Effector CD4-positive, alpha-beta T cell (primary cell): ENCODE measurements around the gene GSE1.
"Not testable (repeated sequence)": the region's sequence is repeated elsewhere in the genome, so short reads cannot be mapped to it uniquely, and the experiment has no call there.

Experiments
- DNase-seq: peaks from one replicate; pipeline ENCODE4 v3.0.0-alpha.2; 2020

The GSE1 gene

DNA sequence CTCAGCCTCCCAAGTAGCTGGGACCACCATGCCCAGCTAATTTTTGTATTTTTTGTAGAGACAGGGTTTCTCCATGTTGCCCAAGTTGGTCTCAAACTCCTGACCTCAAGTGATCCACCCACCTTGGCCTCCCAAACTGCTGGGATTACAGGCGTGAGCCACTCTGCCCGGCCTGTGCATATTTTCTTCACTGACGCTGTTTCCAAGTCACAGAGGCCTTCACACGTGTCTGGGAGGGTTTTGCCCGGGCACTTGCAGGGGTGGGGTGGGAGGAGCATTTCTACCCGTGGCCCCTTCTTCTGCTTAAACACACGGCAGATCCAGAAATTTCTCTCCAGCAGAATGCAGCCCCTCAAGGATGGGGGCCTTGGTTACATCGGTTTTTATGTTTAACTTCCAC lies 20.8 kb upstream of the GSE1 start:
- DNase-seq: not testable (repeated sequence)

DNA sequence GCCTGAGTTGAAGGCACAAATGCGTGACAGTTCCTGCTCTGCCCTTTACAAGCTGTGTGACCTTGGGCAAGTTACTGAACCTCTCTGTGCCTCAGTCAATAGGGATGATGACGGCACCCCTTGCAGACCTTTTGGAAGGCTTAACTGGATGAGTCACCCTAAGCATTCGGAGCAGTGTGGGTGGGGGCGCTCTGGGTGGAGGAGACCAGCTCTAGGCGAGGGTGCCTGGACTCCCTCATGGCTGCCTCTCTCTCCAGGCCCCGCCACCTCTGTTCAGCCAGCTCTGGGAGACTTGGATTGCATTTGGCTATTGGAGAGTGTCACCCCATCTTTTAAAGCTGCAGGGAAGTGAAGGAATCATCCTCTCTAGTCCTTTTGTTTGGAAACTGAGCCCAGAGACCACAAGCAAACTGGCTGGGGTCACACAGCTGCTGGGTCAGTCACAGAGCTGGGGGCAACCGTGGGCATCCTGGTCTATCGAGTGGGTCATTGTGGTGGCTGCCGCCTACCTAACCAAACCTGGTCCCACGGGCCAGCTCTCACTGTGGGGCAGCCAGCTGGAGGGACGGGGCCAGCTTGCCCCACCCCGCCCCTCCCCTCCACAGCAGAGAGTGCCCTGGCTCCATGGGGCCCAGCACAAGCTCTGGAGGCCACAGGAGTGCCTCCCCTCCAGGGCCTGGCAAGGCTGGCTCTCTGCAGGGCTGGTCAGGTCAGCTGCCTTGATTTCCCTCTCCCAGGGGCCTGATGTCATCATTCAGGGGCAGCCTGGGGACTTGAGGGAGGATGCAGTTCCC lies 20.2 kb upstream of the GSE1 start:
- no peak for DNase-seq

DNA sequence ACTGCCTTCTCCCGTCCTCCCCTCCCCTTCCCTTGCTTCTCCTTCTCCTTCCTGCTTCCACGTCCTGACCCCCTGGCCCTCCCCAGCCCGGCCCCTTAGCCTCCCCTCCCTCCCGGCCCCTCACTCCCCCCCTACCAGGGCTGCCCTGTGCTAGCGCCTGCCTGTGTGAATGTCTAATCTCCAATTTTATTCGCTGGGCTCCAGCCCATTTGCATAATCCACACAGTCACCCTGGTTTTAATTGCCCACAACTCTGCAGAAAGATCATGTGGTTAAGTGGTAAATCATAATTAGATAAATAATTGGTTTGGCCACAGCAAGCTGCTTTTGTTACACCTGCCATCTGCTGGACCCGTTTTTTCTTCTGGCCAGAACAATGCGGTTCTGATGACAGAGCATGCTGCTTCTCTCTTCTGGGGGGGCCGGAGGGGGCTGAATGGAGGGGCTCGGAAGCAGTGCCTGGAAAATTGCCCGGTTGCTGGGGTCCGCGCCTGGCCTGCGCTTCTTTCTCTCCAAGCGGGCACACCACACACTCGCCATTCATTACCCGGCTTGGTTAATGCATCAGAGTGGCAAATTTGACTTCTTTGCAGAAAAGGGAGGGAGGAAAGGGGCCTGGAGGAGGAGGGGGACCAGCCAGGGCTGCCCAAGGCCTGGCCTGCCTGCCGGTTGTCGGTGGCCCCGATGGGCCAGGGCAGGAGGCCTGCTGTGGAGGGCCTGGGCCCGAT lies 19.5 kb upstream of the GSE1 start:
- DNase-seq: no peak

DNA sequence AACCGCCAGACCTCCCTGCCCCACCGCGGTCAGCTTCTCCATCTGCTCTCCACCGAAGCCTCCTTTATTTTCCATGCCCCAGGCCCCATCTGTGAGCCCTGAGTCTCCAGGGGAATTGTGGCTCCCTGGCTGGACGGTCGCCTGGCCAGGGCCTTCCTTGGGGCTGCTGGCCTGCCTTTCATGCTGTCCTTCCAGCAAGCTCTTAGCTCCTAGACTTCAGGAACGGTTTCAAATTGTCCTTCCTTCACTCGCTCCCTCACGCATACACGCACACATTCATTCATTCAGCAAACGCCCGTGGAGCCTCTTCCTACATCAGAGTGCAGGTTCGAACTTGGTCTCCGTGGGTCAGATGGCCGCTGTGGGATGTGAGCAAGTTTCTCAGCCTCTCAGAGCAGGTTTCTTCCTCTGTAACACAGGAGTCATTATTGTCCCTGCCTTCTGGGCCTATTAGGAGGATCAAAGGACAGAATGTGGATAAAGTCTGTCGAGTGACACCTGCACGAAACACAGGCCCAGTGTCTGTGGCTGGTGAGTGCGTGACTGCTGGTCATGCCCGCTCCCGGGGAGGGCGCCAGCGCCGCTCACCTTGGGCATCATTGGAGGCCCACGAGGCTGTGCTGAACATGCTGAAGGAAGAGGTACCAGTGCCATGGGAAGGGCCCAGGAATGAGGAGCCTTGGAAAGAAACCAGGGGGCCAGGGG lies 18.7 kb upstream of the GSE1 start:
- no peak for DNase-seq

DNA sequence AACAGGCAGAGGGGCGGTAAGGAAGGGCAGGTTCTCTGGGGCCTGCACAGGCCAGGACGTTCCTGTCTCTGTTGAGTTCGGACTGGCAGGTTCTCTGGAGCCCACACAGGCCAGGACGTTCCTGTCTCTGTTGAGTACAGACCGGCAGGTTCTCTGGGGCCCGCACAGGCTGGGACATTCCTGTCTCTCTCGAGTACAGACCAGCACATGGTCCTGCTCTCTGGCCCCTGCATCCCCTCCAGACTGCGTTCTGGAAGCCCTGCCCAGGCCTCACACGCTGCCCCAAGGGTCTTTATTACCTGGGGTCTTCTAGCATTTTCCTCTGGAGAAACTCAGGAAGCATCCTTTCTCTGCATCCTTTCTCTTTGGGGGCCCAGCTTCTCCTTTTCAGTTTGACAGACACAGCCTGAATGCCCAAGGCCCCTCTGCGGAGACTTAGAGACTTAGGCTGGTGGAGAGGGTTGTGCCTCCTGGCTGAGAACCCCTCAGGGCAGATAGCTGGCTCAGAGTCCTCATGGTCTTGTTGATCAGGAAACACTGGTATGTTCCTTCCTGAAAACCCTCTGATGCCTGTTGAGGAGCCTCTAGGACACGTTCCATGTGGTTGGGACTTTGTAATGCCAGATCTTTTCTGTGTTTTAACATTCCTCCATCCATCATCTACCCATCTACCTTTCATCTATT lies 18.0 kb upstream of the GSE1 start:
- DNase-seq: no peak

DNA sequence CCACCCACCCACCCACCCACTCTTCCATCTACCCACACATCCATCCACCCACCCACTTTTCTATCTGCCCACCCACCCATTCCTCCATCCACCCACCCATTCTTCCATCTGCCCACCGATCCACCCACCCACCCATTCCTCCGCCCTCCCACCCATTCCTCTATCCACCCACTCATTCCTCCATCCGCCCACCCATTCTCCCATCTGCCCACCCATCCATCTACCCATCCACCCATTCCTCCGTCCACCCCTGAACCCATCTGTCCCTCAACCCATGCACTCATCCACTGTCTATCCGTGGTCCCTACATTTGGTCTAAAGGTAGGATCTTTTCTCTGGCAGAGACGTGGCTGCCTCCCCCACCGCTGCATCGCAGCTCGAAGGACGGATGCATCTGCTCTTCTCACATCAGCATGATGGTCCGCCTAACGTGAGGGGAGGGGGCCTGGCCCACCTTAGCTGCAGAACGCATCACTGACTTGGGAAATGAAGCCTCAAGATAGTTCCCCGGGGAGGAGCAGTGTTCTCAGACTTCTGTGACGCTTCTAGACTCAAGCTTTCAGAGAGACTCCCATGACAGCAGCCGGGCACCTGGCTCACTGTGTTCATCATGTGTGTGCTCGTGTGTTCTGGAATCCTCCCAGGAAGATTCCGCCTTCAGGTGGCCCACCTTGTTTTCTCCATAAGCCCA lies 17.2 kb upstream of the GSE1 start:
- DNase-seq: no peak

DNA sequence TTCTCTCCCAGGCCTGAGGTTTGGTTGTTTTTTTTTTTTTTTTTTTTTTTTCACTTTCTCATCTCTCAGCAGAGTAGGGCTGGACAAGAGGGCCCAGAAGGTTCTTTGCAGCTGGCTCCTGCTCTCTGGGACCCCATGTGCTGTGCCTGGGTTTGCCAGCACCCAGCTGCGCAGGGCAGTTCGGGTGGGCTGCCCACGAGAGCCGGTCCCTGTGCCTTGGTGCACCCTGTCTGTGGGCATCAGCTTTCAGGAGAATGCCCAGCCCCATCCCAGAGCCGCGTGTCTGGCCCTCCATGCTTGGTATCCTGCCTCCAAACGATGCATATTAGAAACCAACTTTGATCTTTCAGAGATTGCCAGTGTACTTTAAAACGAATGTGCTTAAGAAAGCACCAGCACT lies 15.0 kb upstream of the GSE1 start:
- DNase-seq: no peak

DNA sequence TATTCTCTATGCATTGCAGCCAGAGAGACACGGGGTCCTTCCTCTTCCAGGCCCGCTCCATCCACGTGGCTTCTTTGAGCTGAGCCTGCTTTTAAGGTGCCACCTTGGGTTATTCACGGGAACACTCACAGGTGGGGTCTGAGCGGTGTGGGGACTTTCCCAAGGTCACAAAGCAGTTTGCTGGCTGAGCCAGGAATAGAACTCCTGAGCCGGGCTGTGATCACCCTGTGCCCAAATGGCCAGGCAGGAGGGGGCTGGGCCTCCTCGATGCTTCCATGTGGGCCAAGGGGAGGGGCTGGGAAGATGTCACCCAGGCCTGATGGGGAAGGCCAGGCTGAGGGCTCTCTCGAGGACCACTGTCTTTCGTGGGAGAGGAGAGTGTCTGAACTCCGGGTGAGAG lies 13.0 kb upstream of the GSE1 start:
- DNase-seq: no peak

DNA sequence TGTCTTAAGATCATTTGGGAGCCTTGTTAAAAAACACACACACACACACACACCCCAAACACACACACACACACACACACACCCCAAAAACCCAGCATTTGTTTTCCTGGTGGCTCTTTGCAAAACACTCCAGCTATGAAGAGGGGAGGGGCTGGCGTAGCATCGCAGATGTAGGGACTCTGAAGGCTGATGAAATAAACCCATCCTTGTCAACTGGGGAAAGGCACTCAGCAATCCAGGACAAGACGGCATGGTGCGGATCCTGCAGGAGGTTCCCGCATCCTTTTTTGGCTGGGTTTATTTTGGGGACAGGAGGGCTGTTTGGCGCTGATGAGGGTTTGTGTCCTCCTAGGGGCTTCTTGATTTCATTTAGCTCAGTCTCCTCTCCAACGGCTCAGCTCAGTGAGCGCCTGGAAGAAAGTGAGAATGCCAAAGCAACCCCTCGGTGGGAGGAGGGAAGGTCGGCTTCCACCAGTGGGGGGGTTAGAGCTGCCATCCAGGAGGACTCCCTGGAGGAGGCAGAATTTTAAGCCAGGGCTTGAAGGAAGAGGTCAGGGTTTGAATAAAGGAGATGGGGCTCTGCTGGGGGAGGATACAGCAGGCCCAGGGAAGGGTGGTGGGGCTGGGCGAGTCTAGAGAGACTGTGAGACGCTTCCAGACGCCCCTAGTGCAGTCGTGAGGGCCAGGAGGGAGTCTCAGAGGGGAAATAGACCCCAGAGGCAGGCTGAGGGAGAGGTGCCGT lies 12.4 kb upstream of the GSE1 start:
- no peak for DNase-seq

DNA sequence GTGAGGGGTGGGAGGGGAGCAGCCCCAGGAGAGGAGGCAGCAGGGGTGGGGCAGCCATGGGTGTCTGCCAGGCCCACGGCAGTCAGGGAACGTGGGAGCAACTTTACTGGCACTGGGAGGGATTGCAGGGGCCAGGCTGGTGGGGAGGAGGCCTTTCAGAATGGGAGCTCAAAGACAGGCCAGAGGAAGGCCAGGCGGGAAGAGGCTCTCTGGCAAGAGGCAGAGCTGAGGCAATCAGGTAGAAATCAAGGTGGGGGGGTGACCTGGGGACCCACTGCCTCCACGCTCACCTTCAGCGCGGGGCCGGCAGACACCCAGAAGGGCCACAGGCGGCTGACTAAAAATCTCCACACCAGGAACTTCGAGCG lies 11.9 kb upstream of the GSE1 start:
- no peak for DNase-seq

DNA sequence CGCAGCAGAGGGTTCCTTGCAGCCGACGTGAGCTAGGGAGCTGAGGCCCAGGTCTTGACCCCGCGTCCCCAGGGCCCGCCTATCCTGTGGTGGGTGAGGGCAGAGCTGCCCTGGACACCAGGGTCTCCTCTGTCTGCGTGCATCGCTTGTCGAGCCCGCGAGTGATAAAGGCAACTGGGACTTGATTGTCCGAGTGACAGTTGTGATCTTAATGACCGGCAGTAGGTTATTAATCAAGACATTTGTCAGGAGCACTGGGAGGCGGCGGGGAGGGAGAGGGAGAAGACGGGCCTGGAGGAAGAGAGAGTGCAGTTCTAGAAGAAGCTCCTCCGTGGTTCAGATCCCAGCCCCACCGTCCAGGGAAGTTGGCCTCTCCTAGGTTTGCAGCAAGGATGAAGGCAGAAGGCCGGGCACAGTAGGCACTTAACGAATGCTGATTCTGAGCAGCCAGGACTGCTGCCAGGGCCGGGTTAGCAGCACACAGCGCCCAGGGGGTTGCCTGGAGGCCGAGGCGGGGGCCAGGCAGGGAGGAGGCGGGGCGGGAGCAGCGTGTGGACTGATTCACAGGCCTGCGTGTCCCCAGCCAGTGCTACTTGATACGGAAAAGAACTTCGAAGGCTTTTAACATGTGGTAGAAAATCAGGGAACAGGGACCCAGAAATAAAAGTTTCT lies 11.3 kb upstream of the GSE1 start:
- DNase-seq: no peak

DNA sequence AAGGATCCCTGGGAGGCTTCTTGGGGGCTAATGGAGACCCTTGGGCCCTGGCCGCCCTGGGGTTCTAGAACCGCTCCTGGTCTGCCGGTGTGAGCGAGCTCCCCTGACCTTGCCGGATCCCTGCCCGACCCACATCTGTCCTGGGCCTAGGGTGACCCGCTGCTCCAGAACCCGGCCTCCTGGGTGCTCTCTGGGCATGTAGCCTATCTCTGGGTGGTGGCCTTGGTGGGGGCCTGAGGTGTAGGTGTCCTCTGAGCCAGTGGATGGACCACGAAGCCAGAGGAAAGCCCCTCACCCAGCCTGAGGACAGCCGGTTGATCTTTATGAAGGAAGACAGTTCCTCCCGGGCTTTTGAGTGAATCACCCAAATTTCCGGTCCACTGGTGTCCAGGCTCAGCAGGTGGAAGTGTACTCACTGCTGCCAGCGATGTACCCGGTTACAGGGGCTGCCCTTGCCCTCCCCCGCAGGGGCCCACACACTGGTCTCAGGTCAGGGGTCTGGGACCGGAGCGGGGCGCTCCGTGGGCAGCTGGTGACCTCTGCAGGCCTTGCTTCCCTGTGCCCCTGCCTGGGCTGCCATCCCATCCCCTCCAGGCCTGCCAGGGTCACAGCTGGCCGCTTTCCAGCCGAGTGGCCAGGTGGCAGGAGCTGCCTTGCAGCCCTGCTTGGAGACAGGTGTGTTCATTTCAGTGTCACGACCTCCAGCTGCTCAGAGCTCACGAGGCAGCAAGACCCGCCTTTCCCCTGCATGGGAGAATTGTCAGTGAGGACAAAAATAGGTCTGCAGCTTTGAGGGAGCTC lies 10.5 kb upstream of the GSE1 start:
- DNase-seq: no peak

DNA sequence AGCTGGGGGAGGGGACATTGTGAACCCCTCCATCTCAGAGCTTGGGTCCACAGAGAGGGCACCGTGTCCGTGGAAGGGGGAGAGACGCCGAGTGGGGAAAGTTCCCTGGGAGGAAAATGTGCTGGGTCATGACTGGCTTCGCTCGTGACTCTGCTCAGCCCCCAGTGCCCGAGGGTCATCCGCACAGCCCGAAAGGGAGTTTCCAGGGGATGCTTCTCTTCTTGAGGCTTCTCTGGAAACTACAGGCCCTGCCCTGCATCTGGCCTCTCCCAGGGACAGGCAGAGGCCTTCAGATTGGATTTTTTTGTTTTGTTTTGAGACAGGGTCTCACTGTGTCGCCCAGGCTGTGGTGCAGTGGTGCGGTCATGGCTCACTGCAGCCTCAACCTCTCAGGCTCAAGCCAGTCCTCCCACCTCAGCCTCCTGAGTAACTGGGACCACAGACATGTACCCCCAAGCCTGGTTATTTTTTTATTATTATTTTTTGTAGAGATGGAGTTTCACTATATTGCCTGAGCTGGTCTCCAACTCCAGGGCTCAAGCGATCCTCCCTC lies 9.8 kb upstream of the GSE1 start:
- DNase-seq: no peak

DNA sequence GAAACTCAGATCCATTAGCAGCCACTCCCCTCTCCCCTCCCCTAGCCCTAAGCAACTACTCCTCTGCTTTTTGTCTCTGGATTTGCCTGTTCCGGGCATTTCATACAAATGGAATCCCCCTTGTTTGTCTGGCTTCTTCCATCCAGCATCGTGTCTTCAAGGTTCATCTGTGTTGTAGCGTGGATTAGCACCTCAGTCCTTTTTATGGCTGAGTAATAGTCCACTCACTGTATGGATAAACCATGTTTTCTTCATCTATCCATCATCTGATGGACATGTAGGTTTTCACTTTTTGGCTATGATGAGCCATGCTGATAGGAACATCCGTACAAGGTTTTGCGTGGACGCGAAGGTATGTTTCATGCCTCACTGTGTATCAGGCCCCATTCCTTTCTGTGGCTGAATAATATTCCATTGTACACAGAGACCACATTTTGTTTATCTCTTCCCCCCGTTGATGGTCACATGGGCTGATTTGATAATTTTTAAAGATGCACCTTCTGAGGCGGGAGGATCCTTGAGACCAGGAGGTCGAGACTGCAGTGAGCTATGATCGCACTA lies 8.9 kb upstream of the GSE1 start:
- DNase-seq: no peak

DNA sequence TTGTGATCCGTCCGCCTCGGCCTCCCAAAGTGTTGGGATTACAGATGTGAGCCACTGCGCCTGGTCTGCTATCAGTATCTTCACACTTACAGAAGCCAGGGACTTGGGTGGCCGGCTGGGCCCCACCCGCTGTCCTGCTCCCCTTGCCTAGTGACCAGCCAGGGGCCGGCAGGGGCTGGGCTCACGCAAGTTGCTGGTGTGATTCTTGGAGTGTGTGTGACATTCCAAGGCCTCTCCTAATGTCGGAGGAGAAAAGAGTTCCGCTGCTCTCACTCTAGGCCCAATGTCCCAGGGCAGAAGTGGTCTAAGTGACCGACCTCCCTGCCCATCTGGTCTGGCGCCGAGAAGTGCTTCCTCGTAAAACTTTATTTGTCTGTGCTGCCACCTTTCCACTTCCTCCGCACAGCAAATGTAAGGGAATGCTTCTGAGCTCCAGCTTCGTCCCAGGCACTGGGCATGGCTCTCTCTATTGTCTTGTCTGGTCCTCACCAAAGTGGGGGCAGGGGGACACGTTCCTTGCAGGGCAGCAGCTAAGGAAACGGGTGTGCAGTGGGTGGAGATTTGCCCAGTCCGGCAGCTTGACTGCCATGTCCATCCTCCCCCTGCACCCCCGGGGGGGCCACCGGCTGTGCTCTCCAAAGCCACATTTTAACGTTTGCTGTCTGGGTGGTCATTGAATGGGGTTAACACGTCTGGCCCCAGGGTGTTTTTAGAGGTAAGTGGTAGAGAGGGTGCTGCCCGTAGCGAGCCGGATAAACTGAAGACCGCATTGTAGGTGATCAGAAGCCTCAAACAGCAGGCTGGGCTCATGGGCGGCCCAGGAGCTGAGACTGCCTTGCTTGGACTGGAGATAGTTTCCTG lies 7.8 kb upstream of the GSE1 start:
- no peak for DNase-seq

DNA sequence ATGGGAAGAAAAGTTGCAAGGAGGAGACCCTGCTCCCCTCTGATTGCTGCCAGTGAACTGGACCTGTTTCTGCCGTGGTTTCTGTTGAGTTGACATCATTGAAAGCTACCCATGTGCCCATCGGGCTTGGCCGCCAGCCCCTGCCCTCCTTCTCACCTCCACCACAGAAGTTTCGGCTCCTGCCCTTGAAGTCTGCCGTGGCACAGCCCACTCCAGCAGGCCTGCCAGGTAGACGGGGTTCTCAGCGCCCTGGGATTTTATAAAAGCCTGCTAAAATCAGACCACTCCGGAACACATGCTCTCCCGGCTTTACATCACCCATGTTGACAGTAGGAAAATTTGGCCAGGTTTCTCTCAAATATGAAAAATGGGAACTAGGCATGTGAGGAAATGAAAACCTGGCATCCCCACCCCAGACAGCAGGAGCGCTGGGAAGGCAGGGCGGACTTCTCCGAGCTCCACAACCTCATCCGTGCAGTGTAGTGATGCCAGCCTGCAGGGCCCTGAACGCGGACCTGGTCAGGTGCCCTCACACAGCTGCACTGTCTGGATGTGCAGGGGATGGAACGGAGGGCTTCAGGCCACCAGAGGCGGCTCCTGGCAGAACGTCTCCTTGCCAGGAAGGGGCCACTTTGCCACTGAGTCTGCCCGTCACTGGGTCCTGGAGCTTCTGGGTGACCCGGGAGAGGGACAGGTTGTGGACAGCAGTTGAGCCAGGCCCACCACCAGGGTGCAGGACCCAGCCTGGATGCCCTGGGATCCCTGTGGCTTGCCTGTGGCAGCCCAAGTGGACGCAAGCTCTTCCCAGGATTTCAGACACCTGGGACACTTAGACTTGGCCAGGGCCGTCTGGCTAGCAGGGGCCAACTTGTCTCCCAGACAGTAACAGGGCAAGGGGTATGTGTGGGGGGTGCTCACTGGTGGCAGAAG lies 6.9 kb upstream of the GSE1 start:
- DNase-seq: no peak

DNA sequence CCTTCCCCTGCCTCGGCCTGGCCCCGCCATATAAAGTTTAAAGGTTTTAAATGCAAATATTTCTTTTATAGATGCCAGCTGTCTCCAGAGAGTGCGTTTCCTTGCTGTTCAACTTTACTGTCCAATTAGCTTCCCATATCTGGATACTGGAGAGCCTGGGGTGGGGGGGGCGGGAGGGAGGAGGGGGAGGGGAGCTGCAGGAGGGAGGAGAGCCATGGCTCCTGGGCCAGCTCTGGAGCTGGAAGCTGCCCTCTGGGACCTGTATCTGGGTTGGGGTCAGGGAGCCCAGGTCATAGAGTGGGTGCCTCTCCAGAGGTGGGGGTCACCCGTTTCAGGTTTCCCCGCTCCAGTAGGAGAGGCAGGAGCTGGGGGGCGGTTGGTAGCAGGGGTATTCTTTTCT lies 6.2 kb upstream of the GSE1 start:
- DNase-seq: no peak

DNA sequence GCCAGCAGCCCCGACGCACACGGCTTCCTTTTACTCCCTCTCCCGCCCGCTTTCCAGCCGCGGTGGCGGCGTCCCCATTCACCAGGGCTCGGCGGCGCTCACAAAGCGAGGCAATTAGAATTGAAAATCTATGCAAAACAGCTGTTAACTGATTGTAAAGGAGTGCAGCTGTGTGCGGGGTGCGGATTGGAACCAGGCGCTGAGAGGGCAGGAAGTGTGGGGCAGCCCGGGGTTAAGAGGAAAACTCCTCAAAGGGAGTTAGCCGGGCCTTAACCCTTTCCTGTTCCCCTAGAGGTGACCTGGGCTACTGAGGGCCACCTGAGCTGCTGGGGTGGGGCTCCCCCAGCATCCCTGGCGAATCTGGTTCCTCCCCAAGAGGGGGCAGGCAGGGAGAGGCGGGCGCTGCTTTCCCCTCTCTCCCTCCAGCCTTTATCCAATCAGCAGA lies 5.8 kb upstream of the GSE1 start:
- DNase-seq: no peak
